ENCODE data around the gene NUTM1. TPM values are rescaled to one million over a fixed set of nuclear protein-coding genes. Genes with fewer than 3 reads are reported as not detected.
"Not testable (repeated sequence)": the region's sequence is repeated elsewhere in the genome, so short reads cannot be mapped to it uniquely, and the experiment has no call there.

NUTM1 gene
- total RNA-seq, 1 experiment from 2014 or later: not detected

DNA sequence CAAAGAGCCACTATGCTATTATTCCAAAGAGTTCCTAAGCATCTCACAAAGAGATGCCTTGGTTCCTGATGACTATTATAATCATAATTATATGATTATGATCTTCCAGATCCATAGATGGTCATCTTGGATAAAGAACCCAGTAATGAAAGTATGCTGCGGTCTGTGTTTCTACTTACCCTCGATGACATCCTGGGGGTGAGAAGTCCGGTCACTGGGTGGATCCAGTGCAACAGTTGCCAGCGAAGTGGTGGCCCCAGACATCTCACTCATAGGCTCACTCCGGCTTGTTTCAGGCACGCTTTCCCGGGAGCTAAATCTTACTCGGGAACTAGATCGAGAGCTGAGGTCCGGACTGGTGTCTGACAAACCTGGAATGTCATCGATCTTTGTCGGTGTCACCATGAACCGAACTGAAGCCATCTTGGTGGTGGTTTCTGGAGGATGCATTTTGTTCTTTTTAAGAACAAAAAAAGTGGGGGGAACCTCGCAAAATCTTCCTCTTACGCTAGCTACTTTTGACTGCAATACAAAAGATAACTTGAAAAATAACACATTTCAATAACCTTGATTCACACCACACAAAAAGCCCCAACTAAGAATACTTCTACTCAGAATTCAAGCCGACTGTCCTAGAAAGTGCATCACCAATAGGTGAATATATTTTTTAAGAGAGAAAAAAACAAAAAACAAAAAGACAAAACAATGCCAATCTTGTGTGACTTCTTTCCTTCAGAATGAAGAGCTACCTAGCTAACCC is 6.7 kb upstream of the NUTM1 start:
- DNase-seq (ENCODE audit: low spot score): no peak

DNA sequence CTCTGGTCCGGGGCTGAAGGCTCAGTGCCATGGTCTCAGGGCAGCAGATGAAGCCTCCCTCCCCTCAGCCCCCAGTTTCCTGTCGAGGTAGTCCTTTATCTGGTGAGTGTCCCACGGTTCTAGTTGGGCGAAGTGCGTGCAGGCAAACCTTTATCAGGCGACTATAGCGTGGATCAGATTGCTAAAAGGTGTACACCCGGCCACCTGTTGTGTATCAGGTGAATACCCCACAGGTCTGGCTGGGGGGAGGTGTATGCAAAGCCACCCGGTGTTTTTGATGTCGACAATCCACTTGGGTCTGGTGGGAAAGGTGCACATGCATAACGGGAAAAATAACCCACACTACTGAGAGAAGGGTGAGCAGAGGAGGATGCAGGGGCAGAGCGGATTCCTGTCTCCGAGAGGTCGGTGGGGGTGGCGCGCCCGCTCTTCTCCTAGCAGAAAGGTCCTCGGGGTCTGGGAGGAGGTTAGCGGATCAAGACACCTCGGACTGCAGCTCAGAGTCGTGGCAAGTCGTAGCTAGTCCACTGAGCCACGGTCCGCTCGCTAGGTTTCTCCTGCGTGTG is 6.0 kb upstream of the NUTM1 start:
- DNase-seq (ENCODE audit: low spot score): no peak

- peak; percentile 97 for DNase-seq (ENCODE audit: low spot score)
These were observed 5.4 kb upstream of the NUTM1 start, which contains the start of gene SLC12A6 for GRCh38 chr15:34337557-34338306. TSS of gene SLC12A6 (minus strand) at chr15:34337781. CDS start at chr15:34336680, 1,101 bp downstream.

GRCh38 chr15:34338347-34338746 is 4.8 kb upstream of the NUTM1 start:
- no peak for DNase-seq (ENCODE audit: low spot score)

DNA sequence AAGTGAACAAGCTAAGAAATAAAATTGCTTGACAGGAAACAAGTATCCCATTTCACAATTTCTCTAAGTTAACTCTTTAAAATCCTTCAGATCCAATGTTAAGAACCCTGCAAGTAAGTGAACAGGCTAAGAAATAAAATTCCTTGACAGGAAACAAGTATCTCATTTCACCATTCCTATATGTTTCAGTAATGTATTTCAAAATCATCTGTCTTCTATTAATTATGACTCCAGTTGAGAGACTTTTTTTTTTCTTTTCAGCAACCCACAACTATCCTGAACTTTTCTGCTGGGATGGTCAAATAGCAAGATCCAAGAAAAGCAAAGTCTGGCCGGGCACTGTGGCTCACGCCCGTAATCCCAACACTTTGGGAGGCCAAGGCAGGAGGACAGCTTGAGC is 3.2 kb upstream of the NUTM1 start:
- DNase-seq (ENCODE audit: low spot score): no peak

DNA sequence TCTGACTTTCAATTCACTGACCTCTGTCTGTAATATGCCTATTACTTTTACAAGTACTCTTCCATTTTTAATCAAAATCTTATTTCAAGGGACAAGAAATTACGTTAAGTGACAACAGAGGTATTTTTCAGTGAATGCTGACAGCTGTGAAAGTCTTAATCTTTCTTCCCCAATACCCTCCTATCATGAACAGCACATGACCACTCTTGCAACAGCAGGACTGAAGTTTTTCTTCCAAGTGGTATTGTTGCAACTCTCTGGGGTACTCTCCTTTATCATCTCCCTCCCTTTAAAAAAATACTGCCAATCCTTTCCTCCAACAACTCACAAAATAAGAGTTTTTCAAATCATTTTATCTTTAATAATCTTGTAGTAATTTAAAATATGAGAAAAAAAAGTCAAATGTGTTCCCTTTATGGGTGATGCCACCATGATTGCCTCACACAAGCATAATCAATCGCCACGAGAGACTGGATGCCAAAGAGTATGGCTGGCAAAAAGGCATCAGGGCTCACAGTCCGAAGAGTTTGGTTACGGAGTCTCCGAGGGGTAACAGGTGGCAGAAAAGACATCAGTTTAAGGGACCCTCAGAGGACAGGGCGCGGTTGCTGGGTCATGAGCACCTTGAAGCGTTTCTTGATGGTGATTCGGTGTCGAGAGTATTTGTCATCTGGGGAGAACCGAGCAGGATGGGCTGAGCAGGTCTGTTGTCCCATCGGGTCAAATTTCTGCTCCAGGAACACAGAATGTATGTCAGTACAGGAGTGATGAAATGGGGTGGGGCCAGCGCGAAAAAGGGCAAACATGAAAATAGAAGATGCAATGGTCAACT is 1.5 kb upstream of the NUTM1 start:
- no peak for DNase-seq (ENCODE audit: low spot score)

- DNase-seq (ENCODE audit: low spot score): peak; percentile 17
These were observed 840 bp upstream of the NUTM1 start for GRCh38 chr15:34342213-34342736.

DNA sequence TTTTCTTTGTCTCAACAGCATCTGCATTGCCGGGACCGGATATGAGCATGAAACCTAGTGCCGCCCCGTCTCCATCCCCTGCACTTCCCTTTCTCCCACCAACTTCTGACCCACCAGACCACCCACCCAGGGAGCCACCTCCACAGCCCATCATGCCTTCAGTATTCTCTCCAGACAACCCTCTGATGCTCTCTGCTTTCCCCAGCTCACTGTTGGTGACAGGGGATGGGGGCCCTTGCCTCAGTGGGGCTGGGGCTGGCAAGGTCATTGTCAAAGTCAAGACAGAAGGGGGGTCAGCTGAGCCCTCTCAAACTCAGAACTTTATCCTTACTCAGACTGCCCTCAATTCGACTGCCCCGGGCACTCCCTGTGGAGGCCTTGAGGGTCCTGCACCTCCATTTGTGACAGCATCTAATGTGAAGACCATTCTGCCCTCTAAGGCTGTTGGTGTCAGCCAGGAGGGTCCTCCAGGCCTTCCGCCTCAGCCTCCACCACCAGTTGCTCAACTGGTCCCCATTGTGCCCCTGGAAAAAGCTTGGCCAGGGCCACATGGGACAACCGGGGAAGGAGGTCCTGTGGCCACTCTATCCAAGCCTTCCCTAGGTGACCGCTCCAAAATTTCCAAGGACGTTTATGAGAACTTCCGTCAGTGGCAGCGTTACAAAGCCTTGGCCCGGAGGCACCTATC is 5.0 kb downstream of the NUTM1 start:
- no peak for DNase-seq (ENCODE audit: low spot score)

- no peak for DNase-seq (ENCODE audit: low spot score)
These were observed 5.7 kb downstream of the NUTM1 start for GRCh38 chr15:34348735-34349300.

GRCh38 chr15:34349769-34350168 is 6.7 kb downstream of the NUTM1 start:
- DNase-seq (ENCODE audit: low spot score): no peak

DNA sequence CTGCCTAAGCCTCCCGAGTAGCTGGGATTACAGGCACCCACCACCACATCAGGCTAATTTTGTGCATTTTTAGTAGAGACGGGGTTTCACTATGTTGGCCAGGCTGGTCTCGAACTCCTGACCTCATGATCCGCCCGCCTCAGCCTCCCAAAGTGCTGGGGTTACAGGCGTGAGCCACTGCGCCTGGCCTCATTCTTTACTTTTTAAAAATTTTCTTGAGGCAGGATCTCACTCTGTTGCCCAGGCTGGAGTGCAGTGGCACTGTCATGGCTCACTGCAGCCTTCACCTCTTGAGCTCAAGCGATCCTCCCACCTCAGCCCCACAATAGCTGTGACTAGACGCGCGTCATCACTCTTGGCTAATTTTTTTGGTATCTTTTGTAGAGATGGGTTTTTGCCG is 9.9 kb downstream of the NUTM1 start:
- not testable (repeated sequence) for DNase-seq (ENCODE audit: low spot score)

DNA sequence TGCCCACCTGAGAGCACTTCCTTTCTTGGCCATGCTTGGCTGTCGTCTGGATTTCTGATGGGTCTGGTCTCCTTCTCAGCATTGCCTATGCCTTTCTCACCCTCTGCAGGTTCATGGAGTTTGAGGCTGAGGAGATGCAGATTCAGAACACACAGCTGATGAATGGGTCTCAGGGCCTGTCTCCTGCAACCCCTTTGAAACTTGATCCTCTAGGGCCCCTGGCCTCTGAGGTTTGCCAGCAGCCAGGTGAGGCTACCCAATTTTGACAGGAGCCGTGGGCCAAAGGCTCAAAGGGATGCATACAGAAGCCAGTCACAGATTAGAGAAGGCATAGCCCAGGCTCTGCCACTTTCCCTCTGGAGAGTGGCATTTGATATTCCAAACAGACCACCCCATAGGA is 10.5 kb downstream of the NUTM1 start:
- no peak for DNase-seq (ENCODE audit: low spot score)

- no peak for DNase-seq (ENCODE audit: low spot score)
These were observed 11.2 kb downstream of the NUTM1 start for GRCh38 chr15:34354286-34354685.

- DNase-seq (ENCODE audit: low spot score): no peak
These were observed 12.1 kb downstream of the NUTM1 start for GRCh38 chr15:34355241-34355640.

GRCh38 chr15:34357653-34358052 is 14.5 kb downstream of the NUTM1 start:
- DNase-seq (ENCODE audit: low spot score): no peak

DNA sequence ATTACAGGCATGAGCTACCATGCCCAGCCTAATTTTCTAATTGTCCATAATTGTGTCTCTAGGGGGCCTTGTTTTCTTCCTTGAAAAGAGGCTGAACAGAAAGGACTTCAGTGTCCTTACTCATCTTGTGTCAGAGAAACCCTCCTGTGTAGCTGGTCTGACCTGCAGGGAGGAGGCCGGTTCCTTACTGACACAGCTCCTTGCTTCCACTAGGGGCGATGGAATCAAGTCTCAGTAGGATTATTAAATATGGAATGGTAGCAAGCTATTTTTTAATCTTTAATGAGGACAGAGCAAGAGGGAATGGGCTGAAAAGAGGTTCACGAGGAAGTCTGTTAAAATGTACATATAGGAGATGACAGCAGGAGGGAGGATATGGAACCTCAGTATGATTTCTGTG is 15.3 kb downstream of the NUTM1 start:
- no peak for DNase-seq (ENCODE audit: low spot score)

- no peak for DNase-seq (ENCODE audit: low spot score)
These were observed 15.8 kb downstream of the NUTM1 start for GRCh38 chr15:34358948-34359347.

GRCh38 chr15:34359416-34359815 is 16.3 kb downstream of the NUTM1 start:
- DNase-seq (ENCODE audit: low spot score): peak; percentile 73

GRCh38 chr15:34360298-34360697 is 17.2 kb downstream of the NUTM1 start:
- peak; percentile 98 for DNase-seq (ENCODE audit: low spot score)

- no peak for DNase-seq (ENCODE audit: low spot score)
These were observed 18.2 kb downstream of the NUTM1 start for GRCh38 chr15:34361278-34361677.
